Measurements from ENCODE around the gene VSIG10. TPM values are rescaled to one million over a fixed set of nuclear protein-coding genes. Genes with fewer than 3 reads are reported as not detected.
A peak's percentile ranks its signal among the peaks of the same experiment; 100 is the strongest.

VSIG10 gene
- total RNA-seq, 2 experiments from 2014 or later, result 7.6 to 8.5 TPM

GRCh38 chr12:118061873-118062843, 41.7 kb downstream of the VSIG10 start:
- no peaks in the 10 kb centered on the region for H3K9me3 Mint-ChIP-seq
- H3K36me3 Mint-ChIP-seq, result peaks cover 12% of the 10 kb centered on the region
- H3K27ac Mint-ChIP-seq, result peak overlapping the region; percentile 95
- peak; percentile 46 for DNase-seq
- H3K4me1 Mint-ChIP-seq, result peaks cover 52% of the 10 kb centered on the region
- POLR2A ChIA-PET, result interaction anchor here (1.3 to 2.7 kb wide), 5 partner anchors 45 to 314 kb away, joined by 6 to 14 read pairs (median 9); partner anchors contain the start of genes PEBP1, RFC5, SUDS3 and TAOK3
- peak; percentile 3 for ATAC-seq (ENCODE audit: low read depth)
- no peaks in the 10 kb centered on the region for H3K27me3 Mint-ChIP-seq
- peak overlapping the region; percentile 97 for H3K4me3 Mint-ChIP-seq

- peak within 1 kb of the TSS; percentile 95 for H3K27ac Mint-ChIP-seq
- peak; percentile 23 for ATAC-seq (ENCODE audit: low read depth)
- H3K27me3 Mint-ChIP-seq, result no peaks in the 10 kb centered on the region
- peaks cover 7% of the 10 kb centered on the region for H3K36me3 Mint-ChIP-seq
- H3K9me3 Mint-ChIP-seq, result no peaks in the 10 kb centered on the region
- POLR2A ChIA-PET, result interaction anchor here (1.2 to 2.7 kb wide), 5 partner anchors 44 to 315 kb away, joined by 4 to 14 read pairs (median 9); partner anchors contain the start of genes PEBP1, RFC5, SUDS3 and TAOK3
- H3K4me1 Mint-ChIP-seq, result peaks cover 46% of the 10 kb centered on the region
- H3K4me3 Mint-ChIP-seq, result peak within 1 kb of the TSS; percentile 97
- peak; percentile 73 for DNase-seq
These were observed 42.6 kb downstream of the VSIG10 start, which contains the start of gene WSB2 for GRCh38 chr12:118061011-118061872. TSS of gene WSB2 (minus strand) at chr12:118061179. CDS start at chr12:118061048, 131 bp downstream.

DNA sequence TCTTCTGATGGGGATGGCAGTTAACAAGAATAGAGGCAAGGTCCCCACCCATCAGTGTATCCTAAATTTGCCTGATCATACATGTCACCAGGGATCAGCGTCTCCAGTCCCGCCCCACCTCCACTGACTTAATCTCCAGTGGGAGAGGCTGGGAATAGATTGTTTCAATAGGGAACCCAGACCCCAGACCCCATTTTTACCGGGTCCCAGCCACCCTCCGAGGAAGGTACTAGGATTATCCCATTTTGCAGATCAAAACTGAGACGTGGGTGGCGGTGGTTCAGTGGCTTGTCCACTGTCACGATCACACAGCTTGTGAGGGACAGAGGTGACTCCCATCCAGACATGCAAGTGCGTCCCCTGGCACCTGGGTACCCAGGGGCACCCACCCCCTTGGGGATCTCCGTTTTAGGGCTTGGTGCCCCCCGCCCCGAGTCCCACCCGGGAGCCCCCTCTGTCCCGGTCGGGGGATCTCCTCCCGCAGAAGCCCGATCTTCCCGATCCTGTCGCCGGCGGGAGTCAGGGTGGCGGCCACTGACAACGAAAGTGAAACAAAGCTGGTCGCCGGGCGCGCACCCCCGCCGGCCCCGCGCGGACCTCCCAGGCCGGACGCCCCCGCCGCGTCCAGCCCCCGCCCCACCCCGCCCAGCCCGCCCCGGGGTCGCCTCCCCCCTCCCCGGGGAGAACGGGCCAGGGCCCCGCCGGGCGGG, 43.4 kb downstream of the VSIG10 start:
- Mint-ChIP-seq H3K9me3 (no peaks in the 10 kb centered on the region), H3K4me1 (peaks cover 45% of the 10 kb centered on the region), H3K27ac (peak overlapping the region; percentile 85), H3K36me3 (peaks cover 4% of the 10 kb centered on the region), H3K4me3 (peak overlapping the region; percentile 86), H3K27me3 (no peaks in the 10 kb centered on the region)
- ATAC-seq (ENCODE audit: low read depth) (peak; percentile 13), DNase-seq (peak; percentile 66)
- POLR2A ChIA-PET, result interaction anchor here (1.2 to 2.7 kb wide), 4 partner anchors 44 to 316 kb away, joined by 4 to 14 read pairs (median 11); partner anchors contain the start of genes PEBP1, RFC5, SUDS3 and TAOK3

- Mint-ChIP-seq H3K4me3 (peak overlapping the region; percentile 86), H3K36me3 (peaks cover 6% of the 10 kb centered on the region), H3K27me3 (no peaks in the 10 kb centered on the region), H3K4me1 (peaks cover 40% of the 10 kb centered on the region), H3K27ac (peak overlapping the region; percentile 85), H3K9me3 (no peaks in the 10 kb centered on the region)
- ATAC-seq (ENCODE audit: low read depth) (no peak), DNase-seq (no peak)
- POLR2A ChIA-PET, result interaction anchor here (0.6 to 2.7 kb wide), 3 partner anchors 16 to 76 kb away, joined by 4 to 13 read pairs (median 4); partner anchors contain the start of genes PEBP1 and RFC5
These were observed 44.2 kb downstream of the VSIG10 start for GRCh38 chr12:118059341-118060191.

- H3K27me3 Mint-ChIP-seq, result no peaks in the 10 kb centered on the region
- H3K9me3 Mint-ChIP-seq, result no peaks in the 10 kb centered on the region
- H3K4me1 Mint-ChIP-seq, result peaks cover 34% of the 10 kb centered on the region
- H3K36me3 Mint-ChIP-seq, result peaks cover 6% of the 10 kb centered on the region
- POLR2A ChIA-PET, result interaction anchor here (0.6 kb wide), 1 partner anchor 15 kb away, joined by 4 read pairs; no protein-coding TSS in a partner anchor
- no peak overlapping the region for H3K4me3 Mint-ChIP-seq
- no peak for DNase-seq
- ATAC-seq (ENCODE audit: low read depth), result no peak
- H3K27ac Mint-ChIP-seq, result peak overlapping the region; percentile 85
These were observed 44.9 kb downstream of the VSIG10 start for GRCh38 chr12:118058881-118059280.

GRCh38 chr12:118058227-118058626, 45.6 kb downstream of the VSIG10 start:
- Mint-ChIP-seq H3K4me3 (no peak overlapping the region), H3K9me3 (no peaks in the 10 kb centered on the region), H3K27ac (no peak overlapping the region), H3K4me1 (peaks cover 30% of the 10 kb centered on the region), H3K27me3 (no peaks in the 10 kb centered on the region), H3K36me3 (peaks cover 6% of the 10 kb centered on the region)
- POLR2A ChIA-PET, result no interaction called here
- DNase-seq (no peak), ATAC-seq (ENCODE audit: low read depth) (no peak)

DNA sequence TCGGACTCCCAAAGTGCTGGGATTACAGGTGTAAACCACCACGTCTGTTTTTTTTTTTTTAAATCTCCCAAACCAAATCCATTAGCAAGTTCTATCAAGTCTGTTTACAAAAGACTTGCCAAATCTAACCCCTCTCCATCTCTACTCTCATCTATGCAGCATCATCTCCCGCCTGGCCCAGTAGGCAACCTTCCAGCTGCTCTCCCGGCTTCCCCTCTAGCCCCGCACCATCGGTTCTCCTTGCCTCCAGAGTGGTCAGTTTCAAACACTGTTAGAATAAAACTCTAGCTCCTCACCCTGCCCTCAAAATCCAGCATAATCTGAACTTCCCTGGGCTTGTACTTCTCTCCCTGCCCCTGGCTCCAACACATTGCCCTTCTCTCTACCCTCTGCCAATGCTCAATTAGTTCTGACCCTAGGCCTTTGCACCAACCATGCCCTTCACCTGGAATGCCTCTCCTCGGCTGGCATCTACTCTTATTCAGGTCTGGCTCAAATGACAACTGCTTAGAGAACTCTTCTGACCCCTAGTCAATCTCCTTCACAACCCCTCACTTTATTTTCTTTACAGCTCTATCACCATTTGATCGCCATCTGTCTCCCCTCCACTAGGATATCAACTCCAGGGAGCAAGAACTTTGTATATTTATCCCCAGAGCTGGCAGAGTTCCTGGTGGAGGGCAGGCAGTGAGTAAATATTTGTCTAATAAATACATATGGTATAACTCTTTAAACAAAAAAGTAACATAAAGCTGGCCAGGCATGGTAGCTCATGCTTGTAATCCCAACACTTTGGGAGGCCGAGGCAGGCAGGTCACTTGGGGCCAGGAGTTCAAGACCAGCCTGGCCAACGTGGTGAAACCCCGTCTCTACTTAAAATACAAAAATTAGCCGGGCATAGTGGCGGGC, 47.7 kb downstream of the VSIG10 start:
- H3K4me1 Mint-ChIP-seq, result peaks cover 29% of the 10 kb centered on the region
- DNase-seq, result no peak
- no peaks in the 10 kb centered on the region for H3K27me3 Mint-ChIP-seq
- H3K9me3 Mint-ChIP-seq, result no peaks in the 10 kb centered on the region
- POLR2A ChIA-PET, result interaction anchor here (2.0 kb wide), 1 partner anchor 11 kb away, joined by 12 read pairs; no protein-coding TSS in a partner anchor
- ATAC-seq (ENCODE audit: low read depth), result no peak
- peaks cover 20% of the 10 kb centered on the region for H3K36me3 Mint-ChIP-seq
- no peak overlapping the region for H3K4me3 Mint-ChIP-seq
- H3K27ac Mint-ChIP-seq, result no peak overlapping the region

GRCh38 chr12:118055144-118055557, 48.7 kb downstream of the VSIG10 start:
- POLR2A ChIA-PET, result interaction anchor here (0.8 kb wide), 1 partner anchor 180 kb away, joined by 3 read pairs; no protein-coding TSS in a partner anchor
- ATAC-seq (ENCODE audit: low read depth), result peak; percentile 92

GRCh38 chr12:118053071-118053985, 50.5 kb downstream of the VSIG10 start:
- Mint-ChIP-seq H3K27me3 (no peaks in the 10 kb centered on the region), H3K4me3 (no peak overlapping the region), H3K9me3 (no peaks in the 10 kb centered on the region), H3K27ac (peak overlapping the region; percentile 19), H3K36me3 (peaks cover 28% of the 10 kb centered on the region), H3K4me1 (peaks cover 13% of the 10 kb centered on the region)
- no peak for ATAC-seq (ENCODE audit: low read depth)
- POLR2A ChIA-PET, result no interaction called here
- no peak for DNase-seq

More at GRCh38 chr12:118055144-118055557, 48.7 kb downstream of the VSIG10 start:
- Mint-ChIP-seq H3K27ac (no peak overlapping the region), H3K27me3 (no peaks in the 10 kb centered on the region), H3K4me1 (peaks cover 27% of the 10 kb centered on the region), H3K4me3 (no peak overlapping the region), H3K36me3 (peaks cover 24% of the 10 kb centered on the region), H3K9me3 (no peaks in the 10 kb centered on the region)
- peak; percentile 68 for DNase-seq

- Mint-ChIP-seq H3K4me3 (no peak overlapping the region), H3K9me3 (no peaks in the 10 kb centered on the region), H3K27ac (no peak overlapping the region), H3K36me3 (peaks cover 29% of the 10 kb centered on the region), H3K27me3 (no peaks in the 10 kb centered on the region), H3K4me1 (peaks cover 13% of the 10 kb centered on the region)
- POLR2A ChIA-PET, result no interaction called here
- DNase-seq (no peak), ATAC-seq (ENCODE audit: low read depth) (no peak)
These were observed 51.3 kb downstream of the VSIG10 start for GRCh38 chr12:118052324-118053070.

Measured in activated naive CD8-positive, alpha-beta T cell treated with anti-CD3 and anti-CD28 coated beads, Interleukin-2, amount 10 ng/mL, durations not matched to agents 7 days and 5 days (primary cell).